Uterus (tissue), 4 donors: Measurements from ENCODE around the gene PCK2. TPM values are rescaled to one million over a fixed set of nuclear protein-coding genes. Genes with fewer than 3 reads are reported as not detected.
A peak's percentile ranks its signal among the peaks of the same experiment; 100 is the strongest.

ENCODE experiments used
- DNase-seq, 2 donors: peaks; one replicate each; pipeline ENCODE4 v3.0.0-alpha.2; 2019 to 2020
- H3K27ac ChIP-seq, 2 donors: fragments of 200-600 bp; sonication (generic); 1 replicate in 1 of 2; 2 replicates in 1 of 2; pipeline ENCODE4 v1.5.1; 2016 to 2018
- H3K27me3 ChIP-seq, 2 donors: fragments of 200-600 bp; sonication (generic); one replicate each; pipeline ENCODE4 v1.5.1; 2018 to 2019; ENCODE audit warnings: control low read depth in 1 of 2
- H3K36me3 ChIP-seq, 2 donors: fragments of 200-600 bp; sonication (generic); one replicate each; pipeline ENCODE4 v1.5.1; 2019; ENCODE audit warnings: control low read depth in 1 of 2
- H3K4me1 ChIP-seq, 2 donors: fragments of 200-600 bp; sonication (generic); one replicate each; pipeline ENCODE4 v1.5.1; 2018 to 2019; ENCODE audit warnings: control low read depth in 1 of 2
- H3K4me3 ChIP-seq, 2 donors: fragments of 200-600 bp; sonication (generic); 1 replicate in 1 of 2; 2 replicates in 1 of 2; pipeline ENCODE4 v1.5.1; 2018 to 2019; ENCODE audit warnings: mild to moderate bottlenecking in 1 of 2
- H3K9me3 ChIP-seq, 2 donors: fragments of 200-600 bp; sonication (generic); one replicate each; pipeline ENCODE4 v1.5.1; 2019; ENCODE audit warnings: control low read depth in 1 of 2
- POLR2A ChIP-seq, 2 donors: fragments of 450-650 bp; IDR thresholded peaks; one replicate each; pipeline ENCODE4 v1.6.1; 2016; ENCODE audit warnings: antibody characterized with exemption in 2 of 2, mild to moderate bottlenecking in 1 of 2, moderate library complexity in 1 of 2
- intact Hi-C: fragments of 100-400 bp; cut with DNase I; formaldehyde crosslinking; loops from one replicate; pipeline ENCODE4 v1.15.1; 2023; ENCODE audit warnings: low total_unique reads
- total RNA-seq, 4 donors: library from RNA; depleted of rRNA in 3 of 4; stranded (reverse); fragments of >200 nt in 3 of 4; gene quantifications; one replicate each; pipeline versions ENCODE4 v1.1.0 to v1.2.4, GENCODE V29; 2014 to 2023
- TF ChIP-seq, protein P1 (sequence below), 4 experiments: fragments of 200-600 bp in 2 of 4; fragments of 450-650 bp in 2 of 4; sonication (generic) in 2 of 4; IDR thresholded peaks; one replicate each; pipeline ENCODE4 v1.5.1; 2016 to 2019; ENCODE audit warnings: antibody characterized with exemption in 4 of 4, mild to moderate bottlenecking in 2 of 4, moderate library complexity in 1 of 4
- donor health status: DM: yes; HTN: yes; CAD: no.

PCK2 gene
- total RNA-seq, 4 donors from 2014 or later = 13.1 to 19.4 (median 15.1) TPM; not detected in 1

DNA sequence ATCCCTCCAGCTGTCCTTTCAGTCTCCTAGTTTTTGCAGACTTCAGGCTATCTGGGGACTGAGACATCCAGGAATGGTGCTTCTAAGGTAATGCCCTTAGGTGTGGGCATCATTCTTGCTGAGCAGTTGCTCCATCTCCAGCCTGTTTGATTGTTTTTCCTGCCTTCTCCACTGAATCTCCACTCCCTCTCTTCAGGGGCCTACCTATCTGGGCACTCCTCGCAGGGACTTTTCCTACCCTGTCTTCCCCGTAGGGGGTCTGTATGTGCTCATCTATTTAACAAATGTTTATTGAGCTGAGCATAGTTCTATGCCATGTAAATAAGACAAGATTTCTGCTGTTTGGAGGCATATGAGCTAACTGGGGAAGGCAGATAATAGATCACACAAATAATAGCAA, 38.9 kb downstream of the PCK2 start:
- no peaks in the 10 kb centered on the region for H3K9me3 ChIP-seq
- H3K4me3 ChIP-seq = no peak overlapping the region
- intact Hi-C loops = no loop called here
- H3K27ac ChIP-seq = no peak overlapping the region
- H3K27me3 ChIP-seq = no peaks in the 10 kb centered on the region
- peaks cover 0 to 7% of the 10 kb centered on the region in 2 donors for H3K4me1 ChIP-seq
- TF ChIP-seq, protein P1, sequence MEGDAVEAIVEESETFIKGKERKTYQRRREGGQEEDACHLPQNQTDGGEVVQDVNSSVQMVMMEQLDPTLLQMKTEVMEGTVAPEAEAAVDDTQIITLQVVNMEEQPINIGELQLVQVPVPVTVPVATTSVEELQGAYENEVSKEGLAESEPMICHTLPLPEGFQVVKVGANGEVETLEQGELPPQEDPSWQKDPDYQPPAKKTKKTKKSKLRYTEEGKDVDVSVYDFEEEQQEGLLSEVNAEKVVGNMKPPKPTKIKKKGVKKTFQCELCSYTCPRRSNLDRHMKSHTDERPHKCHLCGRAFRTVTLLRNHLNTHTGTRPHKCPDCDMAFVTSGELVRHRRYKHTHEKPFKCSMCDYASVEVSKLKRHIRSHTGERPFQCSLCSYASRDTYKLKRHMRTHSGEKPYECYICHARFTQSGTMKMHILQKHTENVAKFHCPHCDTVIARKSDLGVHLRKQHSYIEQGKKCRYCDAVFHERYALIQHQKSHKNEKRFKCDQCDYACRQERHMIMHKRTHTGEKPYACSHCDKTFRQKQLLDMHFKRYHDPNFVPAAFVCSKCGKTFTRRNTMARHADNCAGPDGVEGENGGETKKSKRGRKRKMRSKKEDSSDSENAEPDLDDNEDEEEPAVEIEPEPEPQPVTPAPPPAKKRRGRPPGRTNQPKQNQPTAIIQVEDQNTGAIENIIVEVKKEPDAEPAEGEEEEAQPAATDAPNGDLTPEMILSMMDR (IDR thresholded peaks at IDR 0.05) = no peak
- TF ChIP-seq POLR2A (IDR thresholded peaks at IDR 0.05) = no peak
- DNase-seq = no peak
- no peaks in the 10 kb centered on the region for H3K36me3 ChIP-seq

DNA sequence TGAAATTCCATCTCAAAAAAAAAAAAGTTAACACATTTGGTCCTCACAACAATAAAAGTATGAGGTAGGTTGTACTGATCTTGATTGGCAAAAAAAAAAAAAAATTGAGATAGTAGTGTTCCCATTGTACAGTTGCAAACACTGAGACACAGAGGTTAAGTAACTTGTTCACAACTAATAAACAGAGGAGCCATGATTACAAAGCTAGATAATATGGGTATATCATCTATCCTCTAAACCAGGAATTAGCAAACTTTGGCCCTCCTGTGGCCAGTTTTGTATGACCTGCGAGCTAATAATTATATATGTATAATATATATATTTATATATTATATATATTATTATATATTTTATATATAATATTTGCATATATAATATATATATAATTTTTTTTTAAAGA, 39.6 kb downstream of the PCK2 start:
- Histone ChIP-seq H3K9me3 (no peaks in the 10 kb centered on the region), H3K4me3 (no peak overlapping the region), H3K4me1 (peaks cover 0 to 7% of the 10 kb centered on the region in 2 donors), H3K36me3 (no peaks in the 10 kb centered on the region), H3K27me3 (no peaks in the 10 kb centered on the region), H3K27ac (no peak overlapping the region)
- TF ChIP-seq, protein P1 (IDR thresholded peaks at IDR 0.05) = no peak
- TF ChIP-seq POLR2A (IDR thresholded peaks at IDR 0.05) = no peak
- intact Hi-C loops = no loop called here
- no peak for DNase-seq

DNA sequence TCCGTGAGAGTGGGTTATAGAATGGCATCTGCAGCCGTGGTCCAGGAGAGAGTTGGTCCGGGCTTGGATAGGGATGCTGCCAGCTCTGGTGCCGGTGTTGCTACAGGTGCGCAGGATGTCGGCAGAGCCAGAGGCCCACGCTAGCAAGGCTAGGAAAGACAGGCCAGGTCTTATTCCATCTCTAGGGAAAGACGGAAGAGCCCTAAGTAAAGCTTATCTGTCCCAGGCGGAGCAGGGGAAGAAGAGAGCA, 41.4 kb downstream of the PCK2 start:
- Histone ChIP-seq H3K4me3 (peak overlapping the region; percentile 84 to 97), H3K27me3 (no peaks in the 10 kb centered on the region), H3K9me3 (no peaks in the 10 kb centered on the region), H3K4me1 (peaks cover 4 to 7% of the 10 kb centered on the region in 2 donors), H3K27ac (peak overlapping the region; percentile 90 to 95), H3K36me3 (no peaks in the 10 kb centered on the region)
- intact Hi-C loops = no loop called here
- TF ChIP-seq POLR2A (IDR thresholded peaks at IDR 0.05) = no peak
- no peak for DNase-seq

GRCh38 chr14:24135834-24136683, 41.9 kb downstream of the PCK2 start, which contains the start of gene PSME1:
PSME1 (plus strand) TSS chr14:24136194; CDS start chr14:24136263, 69 bp downstream.
- H3K36me3 ChIP-seq = no peaks in the 10 kb centered on the region
- peak within 1 kb of the TSS; percentile 84 to 97 for H3K4me3 ChIP-seq
- TF ChIP-seq POLR2A (IDR thresholded peaks at IDR 0.05) = peak; percentile 24 to 81
- TF ChIP-seq, protein P1 (IDR thresholded peaks at IDR 0.05) = peak in 1 of 4 experiments; percentile 6
- peaks cover 4 to 7% of the 10 kb centered on the region in 2 donors for H3K4me1 ChIP-seq
- H3K27me3 ChIP-seq = no peaks in the 10 kb centered on the region
- peak within 1 kb of the TSS; percentile 90 to 95 for H3K27ac ChIP-seq
- peak; percentile 93 to 95 for DNase-seq
- no peaks in the 10 kb centered on the region for H3K9me3 ChIP-seq
- intact Hi-C loops = no loop called here

- Histone ChIP-seq H3K4me3 (peak overlapping the region; percentile 84 to 97), H3K27ac (peak overlapping the region; percentile 90 to 95), H3K36me3 (no peaks in the 10 kb centered on the region), H3K27me3 (no peaks in the 10 kb centered on the region), H3K4me1 (peaks cover 4 to 7% of the 10 kb centered on the region in 2 donors), H3K9me3 (no peaks in the 10 kb centered on the region)
- intact Hi-C loops = no loop called here
- DNase-seq = no peak
- TF ChIP-seq, protein P1 (IDR thresholded peaks at IDR 0.05) = no peak
- no peak for TF ChIP-seq POLR2A (IDR thresholded peaks at IDR 0.05)
Measured at GRCh38 chr14:24136684-24137528, 42.8 kb downstream of the PCK2 start.
